ENCODE measurements around the gene ADAM30. TPM values are rescaled to one million over a fixed set of nuclear protein-coding genes. Genes with fewer than 3 reads are reported as not detected.

The ADAM30 gene
- total RNA-seq, 1 donor from 2014 or later: not detected

DNA sequence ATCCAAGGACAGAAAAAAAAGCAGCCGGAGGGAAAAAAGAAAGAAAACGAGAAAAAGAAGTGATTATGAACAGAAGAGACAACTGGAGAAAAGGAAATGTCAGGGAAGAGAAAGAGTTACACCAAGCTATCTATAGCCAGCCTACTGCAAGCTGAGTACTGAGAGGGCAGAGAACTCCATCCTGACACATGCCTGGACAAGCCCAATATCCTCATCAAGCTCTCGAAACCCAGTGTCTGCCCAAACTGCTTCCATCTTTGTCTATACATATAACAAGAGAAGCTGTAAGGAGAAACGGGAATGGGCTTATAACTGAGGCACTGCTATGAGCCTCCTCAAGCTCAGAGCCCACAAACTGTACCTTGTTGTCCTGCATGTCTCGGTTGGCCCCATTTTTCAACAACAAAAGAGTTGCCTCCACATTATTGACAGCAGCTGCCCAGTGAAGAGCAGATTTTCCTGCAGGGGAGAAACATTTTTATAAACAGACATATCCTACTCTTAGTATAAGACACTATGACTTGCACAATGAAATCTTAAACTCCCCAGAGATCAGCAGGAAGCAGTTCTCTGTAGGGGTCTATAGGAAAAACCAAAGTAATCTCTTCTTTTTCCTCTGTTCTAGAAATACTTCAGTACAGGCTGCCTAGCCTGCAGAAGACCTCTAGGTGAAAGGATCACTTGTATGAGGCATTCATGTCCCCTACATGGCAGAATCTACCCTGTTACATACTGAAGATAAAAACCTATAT is 21.2 kb upstream of the ADAM30 start:
- Mint-ChIP-seq H3K4me1 (ENCODE audit: low read depth, unreplicated experiment) (no peaks in the 10 kb centered on the region), H3K9me3 (ENCODE audit: unreplicated experiment) (no peaks in the 10 kb centered on the region), H3K27ac (ENCODE audit: unreplicated experiment) (no peak overlapping the region), H3K27me3 (ENCODE audit: unreplicated experiment) (no peaks in the 10 kb centered on the region), H3K36me3 (ENCODE audit: unreplicated experiment) (peaks cover 10% of the 10 kb centered on the region), H3K4me3 (ENCODE audit: unreplicated experiment) (no peak overlapping the region)
- DNase-seq: no peak
- TF ChIP-seq, protein P1, sequence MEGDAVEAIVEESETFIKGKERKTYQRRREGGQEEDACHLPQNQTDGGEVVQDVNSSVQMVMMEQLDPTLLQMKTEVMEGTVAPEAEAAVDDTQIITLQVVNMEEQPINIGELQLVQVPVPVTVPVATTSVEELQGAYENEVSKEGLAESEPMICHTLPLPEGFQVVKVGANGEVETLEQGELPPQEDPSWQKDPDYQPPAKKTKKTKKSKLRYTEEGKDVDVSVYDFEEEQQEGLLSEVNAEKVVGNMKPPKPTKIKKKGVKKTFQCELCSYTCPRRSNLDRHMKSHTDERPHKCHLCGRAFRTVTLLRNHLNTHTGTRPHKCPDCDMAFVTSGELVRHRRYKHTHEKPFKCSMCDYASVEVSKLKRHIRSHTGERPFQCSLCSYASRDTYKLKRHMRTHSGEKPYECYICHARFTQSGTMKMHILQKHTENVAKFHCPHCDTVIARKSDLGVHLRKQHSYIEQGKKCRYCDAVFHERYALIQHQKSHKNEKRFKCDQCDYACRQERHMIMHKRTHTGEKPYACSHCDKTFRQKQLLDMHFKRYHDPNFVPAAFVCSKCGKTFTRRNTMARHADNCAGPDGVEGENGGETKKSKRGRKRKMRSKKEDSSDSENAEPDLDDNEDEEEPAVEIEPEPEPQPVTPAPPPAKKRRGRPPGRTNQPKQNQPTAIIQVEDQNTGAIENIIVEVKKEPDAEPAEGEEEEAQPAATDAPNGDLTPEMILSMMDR (IDR thresholded peaks at IDR 0.05; ENCODE audit: partially characterized antibody, unreplicated experiment): no peak

GRCh38 chr1:119915517-119915916 is 19.2 kb upstream of the ADAM30 start:
- Mint-ChIP-seq H3K27ac (ENCODE audit: unreplicated experiment) (peak overlapping the region; percentile 44), H3K4me3 (ENCODE audit: unreplicated experiment) (no peak overlapping the region), H3K36me3 (ENCODE audit: unreplicated experiment) (peaks cover 10% of the 10 kb centered on the region), H3K9me3 (ENCODE audit: unreplicated experiment) (no peaks in the 10 kb centered on the region), H3K27me3 (ENCODE audit: unreplicated experiment) (no peaks in the 10 kb centered on the region), H3K4me1 (ENCODE audit: low read depth, unreplicated experiment) (peaks cover 1% of the 10 kb centered on the region)
- TF ChIP-seq, protein P1 (IDR thresholded peaks at IDR 0.05; ENCODE audit: partially characterized antibody, unreplicated experiment): no peak
- DNase-seq: no peak

DNA sequence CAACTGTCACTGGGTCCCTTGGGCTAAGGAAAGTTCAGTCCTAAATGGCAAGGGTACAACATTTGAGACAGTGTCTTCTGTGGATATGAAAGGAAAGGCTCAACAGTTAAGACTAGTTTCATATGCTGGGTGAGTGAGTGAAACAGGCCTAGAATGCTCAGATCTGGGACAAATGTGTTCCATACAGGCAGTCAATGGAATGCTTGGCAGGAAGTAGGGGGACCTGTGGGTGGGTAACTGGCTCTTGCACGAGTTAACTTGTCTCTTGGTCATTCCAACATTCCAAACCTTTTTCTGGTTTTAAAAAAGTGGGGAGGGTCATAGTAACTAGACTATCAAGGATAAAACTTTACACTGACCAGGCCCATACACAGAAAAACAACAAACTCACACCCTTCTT is 17.8 kb upstream of the ADAM30 start:
- Mint-ChIP-seq H3K9me3 (ENCODE audit: unreplicated experiment) (no peaks in the 10 kb centered on the region), H3K4me1 (ENCODE audit: low read depth, unreplicated experiment) (peaks cover 10% of the 10 kb centered on the region), H3K36me3 (ENCODE audit: unreplicated experiment) (peaks cover 10% of the 10 kb centered on the region), H3K27me3 (ENCODE audit: unreplicated experiment) (no peaks in the 10 kb centered on the region), H3K27ac (ENCODE audit: unreplicated experiment) (no peak overlapping the region), H3K4me3 (ENCODE audit: unreplicated experiment) (no peak overlapping the region)
- TF ChIP-seq, protein P1 (IDR thresholded peaks at IDR 0.05; ENCODE audit: partially characterized antibody, unreplicated experiment): no peak
- DNase-seq: no peak

DNA sequence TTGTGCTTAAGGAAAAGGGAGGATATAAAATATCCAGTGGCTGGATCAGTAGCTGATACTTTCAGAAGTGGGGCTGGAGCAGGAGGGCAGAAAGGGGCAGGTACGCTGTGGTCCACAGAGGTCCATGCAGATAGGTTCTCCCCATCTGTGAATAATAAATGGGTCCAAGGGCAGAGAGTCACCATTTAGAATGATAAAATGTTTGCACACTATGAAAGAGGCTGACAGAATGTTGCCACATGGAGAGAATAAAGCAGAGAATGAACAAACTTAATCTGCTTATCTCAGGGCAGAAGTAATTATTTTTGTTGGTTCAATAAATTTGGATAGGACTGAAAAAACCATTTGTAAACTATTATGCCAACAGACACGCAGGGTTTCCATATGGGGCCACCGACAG is 16.6 kb upstream of the ADAM30 start:
- H3K27me3 Mint-ChIP-seq (ENCODE audit: unreplicated experiment): no peaks in the 10 kb centered on the region
- no peak overlapping the region for H3K27ac Mint-ChIP-seq (ENCODE audit: unreplicated experiment)
- H3K9me3 Mint-ChIP-seq (ENCODE audit: unreplicated experiment): peaks cover 1% of the 10 kb centered on the region
- TF ChIP-seq, protein P1 (IDR thresholded peaks at IDR 0.05; ENCODE audit: partially characterized antibody, unreplicated experiment): no peak
- H3K4me1 Mint-ChIP-seq (ENCODE audit: low read depth, unreplicated experiment): peaks cover 19% of the 10 kb centered on the region
- DNase-seq: no peak
- H3K4me3 Mint-ChIP-seq (ENCODE audit: unreplicated experiment): no peak overlapping the region
- peaks cover 10% of the 10 kb centered on the region for H3K36me3 Mint-ChIP-seq (ENCODE audit: unreplicated experiment)

- no peak overlapping the region for H3K27ac Mint-ChIP-seq (ENCODE audit: unreplicated experiment)
- TF ChIP-seq, protein P1 (IDR thresholded peaks at IDR 0.05; ENCODE audit: partially characterized antibody, unreplicated experiment): no peak
- H3K27me3 Mint-ChIP-seq (ENCODE audit: unreplicated experiment): no peaks in the 10 kb centered on the region
- no peak overlapping the region for H3K4me3 Mint-ChIP-seq (ENCODE audit: unreplicated experiment)
- DNase-seq: no peak
- peaks cover 8% of the 10 kb centered on the region for H3K36me3 Mint-ChIP-seq (ENCODE audit: unreplicated experiment)
- H3K4me1 Mint-ChIP-seq (ENCODE audit: low read depth, unreplicated experiment): peaks cover 19% of the 10 kb centered on the region
- peaks cover 1% of the 10 kb centered on the region for H3K9me3 Mint-ChIP-seq (ENCODE audit: unreplicated experiment)
Measured at GRCh38 chr1:119911775-119912174, 15.5 kb upstream of the ADAM30 start.

Data from glutamatergic neuron (in vitro differentiated cells).